Measurements from ENCODE around the gene WDR75.
"Not testable (repeated sequence)": the region's sequence is repeated elsewhere in the genome, so short reads cannot be mapped to it uniquely, and the experiment has no call there.

WDR75 gene

DNA sequence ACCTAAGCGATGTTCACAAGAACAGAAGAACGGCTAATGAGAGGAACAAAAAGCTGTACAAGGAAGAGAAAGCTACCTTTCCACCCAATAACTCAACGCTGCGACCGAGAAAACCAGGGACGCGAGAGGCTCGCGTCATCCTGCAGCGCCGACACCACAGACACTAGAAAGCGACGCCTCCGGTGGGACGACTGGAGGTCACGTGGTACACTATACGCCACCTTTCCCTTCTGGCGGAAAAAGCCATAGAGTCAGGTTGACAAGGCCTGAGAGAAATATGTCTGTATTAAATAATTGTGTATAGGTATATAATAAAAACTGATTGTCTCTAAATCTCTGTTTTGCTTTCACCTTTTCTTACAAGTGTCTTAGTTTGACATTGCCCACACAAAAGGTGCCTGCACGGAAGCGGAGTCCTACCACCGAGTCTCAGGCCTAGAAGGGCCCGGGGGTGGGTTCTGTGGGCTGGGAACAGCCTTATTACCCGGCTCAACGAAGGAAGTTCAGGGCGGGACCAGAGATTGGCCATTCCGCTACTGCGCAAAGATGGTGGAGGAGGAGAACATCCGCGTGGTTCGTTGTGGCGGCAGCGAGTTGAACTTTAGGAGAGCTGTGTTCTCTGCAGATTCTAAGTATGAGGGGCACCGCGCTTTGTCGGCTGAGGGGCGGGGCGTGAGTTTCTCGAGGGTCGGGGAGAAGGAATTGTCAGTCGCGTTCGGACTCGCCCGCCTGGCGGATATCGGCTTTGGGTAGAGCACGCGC is at the start of gene WDR75:
TSS of gene WDR75 (plus strand) at position 528 of the 762 bp plus-strand sequence. CDS start at position 547, 19 bp downstream.
- peak; percentile 83 to 86 for DNase-seq (ENCODE audit: low read depth in 2 of 2)

DNA sequence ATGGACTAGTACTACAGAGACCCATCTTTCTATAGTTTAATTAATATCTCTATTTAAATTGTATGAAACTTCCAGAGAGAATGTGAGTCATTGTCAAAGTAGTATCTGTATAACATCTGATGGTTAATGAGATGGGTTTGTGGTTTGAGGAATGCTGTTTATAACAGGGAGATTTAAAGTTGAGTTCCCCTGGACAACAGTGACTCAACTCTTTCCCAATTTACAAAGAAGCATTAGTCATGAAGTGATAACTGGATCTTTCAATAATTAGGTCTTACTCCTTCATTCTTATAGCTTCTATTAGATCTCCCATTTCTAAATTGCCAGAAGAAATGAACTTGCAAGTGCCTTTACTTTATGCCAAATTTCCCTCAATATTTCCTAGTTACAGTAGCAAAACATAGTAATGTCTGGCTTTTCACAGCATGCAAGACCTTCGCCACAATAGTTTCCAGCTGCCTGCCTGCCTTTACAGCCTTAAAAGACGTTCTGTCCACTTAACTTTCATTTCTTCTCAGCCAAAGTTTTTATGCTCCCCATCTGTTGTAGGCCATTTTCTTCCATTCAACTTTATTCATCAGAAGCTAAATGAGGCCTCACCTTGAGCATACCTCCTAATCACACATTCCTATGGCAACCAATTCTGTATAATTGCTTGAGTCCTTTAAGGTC is 47.7 kb upstream of the WDR75 start:
- no peak for DNase-seq (ENCODE audit: low read depth in 2 of 2)

DNA sequence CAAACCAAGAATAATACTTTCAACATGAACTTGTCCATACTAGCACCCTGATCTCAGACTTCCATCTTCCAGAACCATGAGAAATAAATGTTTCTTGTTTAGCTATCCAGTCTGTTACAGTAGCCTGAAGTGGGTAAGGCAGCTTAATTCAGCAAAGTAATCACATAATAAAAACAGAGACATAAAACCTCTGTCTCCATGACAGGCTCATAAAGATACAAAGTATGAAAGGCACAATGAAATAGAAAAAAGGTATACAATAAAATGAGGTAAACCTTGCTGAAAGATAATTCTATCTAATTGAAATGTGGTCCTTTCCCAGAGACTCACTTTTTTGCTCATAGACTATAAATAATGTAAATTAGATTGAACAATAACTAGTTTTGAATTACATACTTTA is 46.7 kb upstream of the WDR75 start:
- no peak for DNase-seq (ENCODE audit: low read depth in 2 of 2)

DNA sequence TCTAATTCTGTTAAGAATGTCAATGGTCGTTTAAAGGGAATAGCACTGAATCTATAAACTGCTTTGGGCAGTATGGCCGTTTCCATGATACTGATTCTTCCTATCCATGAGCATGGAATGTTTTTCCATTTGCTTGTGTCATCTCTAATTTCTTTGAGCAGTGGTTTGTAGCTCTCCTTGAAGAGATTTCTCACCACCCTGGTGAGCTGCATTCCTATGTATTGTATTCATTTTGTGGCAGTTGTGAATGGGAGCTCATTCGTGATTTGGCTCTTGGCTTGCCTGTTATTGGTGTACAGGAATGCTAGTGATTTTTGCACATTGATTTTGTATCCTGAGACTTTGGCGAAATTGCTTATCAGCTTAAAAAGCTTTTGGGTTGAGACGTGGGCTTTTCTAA is 38.3 kb upstream of the WDR75 start:
- DNase-seq (ENCODE audit: low read depth in 2 of 2): no peak

DNA sequence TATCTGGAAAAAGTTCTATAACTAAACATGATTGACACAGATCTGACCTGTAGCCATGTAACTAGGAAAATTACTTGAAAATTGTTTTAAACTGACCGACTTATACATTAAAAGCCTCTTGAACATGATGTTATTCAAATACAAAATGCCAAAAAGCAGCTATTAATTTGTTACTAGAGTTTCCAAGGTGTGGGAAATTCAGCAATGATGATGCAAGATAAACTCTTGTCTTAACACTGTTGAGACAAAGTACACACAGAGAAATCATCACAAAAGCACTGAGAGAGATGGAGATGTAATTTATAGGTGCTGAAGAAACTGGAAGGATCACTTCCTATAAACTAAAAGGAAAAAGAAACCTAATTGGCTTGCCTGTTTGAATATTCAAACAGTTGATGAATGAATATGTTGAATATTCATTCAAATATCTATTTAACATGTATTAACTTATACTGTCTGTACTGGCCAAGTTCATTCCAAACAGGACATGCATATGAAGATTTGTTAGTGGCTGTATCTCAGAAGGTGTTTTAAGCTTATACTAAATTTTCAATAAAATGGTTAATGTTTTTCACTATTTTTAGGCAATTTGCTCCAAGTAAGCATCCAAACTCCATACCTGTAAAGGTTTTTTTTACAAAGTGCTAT is 34.6 kb upstream of the WDR75 start:
- no peak for DNase-seq (ENCODE audit: low read depth in 2 of 2)

DNA sequence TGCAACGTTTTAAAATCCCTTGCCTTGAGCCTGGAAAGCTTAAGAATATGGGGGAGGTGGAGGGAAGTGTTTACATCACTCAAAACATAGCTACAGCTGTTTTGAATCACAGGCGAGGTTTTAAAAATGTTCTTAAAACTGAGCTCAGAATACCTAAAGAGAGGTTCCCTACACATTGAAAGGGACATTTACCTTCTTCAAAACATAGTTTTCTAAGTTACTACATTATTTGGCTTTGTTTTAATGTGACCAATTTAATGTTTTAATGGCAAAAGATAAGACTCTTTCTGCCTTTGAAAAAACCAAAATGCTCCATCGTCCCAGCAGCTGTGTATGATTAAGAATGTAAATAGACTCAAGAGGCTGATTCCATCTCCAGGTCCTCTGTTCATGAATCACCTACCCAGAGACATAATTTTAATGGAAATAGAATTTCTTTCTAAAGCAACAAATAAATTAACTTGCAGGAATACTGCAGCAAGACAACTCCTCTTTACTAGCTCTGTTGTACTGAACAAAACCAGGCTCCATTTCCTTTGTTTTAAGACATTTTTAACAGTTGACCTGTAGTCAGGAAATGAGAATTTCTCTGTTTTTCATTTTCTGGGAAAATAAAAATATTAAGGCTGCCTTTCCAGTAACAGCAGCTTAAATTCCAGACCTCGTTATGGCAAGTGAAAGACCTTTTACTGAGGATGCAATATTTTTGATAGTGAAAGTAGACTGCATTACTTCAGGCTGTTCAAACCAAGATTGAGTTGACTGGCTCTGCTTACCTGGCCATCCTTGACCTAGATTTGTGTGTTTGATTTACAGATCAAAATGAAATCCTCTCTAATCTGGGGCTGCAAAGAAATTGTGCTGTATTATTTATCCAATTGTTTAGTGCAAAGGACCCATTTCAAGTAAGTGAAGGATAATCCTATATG is 33.7 kb upstream of the WDR75 start:
- DNase-seq (ENCODE audit: low read depth in 2 of 2): no peak

DNA sequence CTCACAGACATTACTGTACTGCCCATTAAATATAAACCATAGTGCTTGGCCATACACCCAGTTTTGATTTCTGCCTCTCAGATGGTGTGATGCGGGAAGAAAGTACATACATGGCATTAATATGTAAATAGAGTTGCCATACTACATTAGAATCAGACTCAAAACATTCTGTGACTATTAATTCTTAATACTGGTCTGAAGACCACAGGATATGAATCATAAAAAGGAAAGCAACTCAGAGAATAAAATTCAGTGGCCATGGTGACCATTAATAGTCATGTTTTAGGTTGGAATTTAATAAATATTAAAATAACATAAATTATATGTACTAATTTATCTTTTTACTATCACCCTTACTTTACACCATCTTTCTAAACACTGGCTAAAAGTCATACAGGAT is 33.0 kb upstream of the WDR75 start:
- no peak for DNase-seq (ENCODE audit: low read depth in 2 of 2)

DNA sequence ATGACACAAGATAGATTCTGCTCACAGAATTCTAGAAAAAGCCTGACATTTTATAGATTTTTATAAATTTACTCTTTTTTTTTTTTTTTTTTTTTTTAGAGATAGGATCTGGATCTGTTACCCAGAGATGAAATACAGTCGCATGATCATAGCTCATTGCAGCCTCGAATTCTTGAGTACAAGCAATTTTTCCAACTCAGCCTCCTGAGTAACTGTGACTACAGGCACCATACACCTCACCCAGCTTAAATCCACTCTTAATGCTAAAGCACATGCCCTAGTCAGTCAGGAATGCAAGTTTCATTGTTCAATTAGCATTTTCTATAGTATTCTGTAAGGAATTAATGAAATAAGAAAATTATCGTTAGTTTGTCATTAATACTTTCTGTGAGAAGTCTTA is 32.1 kb upstream of the WDR75 start:
- DNase-seq (ENCODE audit: low read depth in 2 of 2): no peak

DNA sequence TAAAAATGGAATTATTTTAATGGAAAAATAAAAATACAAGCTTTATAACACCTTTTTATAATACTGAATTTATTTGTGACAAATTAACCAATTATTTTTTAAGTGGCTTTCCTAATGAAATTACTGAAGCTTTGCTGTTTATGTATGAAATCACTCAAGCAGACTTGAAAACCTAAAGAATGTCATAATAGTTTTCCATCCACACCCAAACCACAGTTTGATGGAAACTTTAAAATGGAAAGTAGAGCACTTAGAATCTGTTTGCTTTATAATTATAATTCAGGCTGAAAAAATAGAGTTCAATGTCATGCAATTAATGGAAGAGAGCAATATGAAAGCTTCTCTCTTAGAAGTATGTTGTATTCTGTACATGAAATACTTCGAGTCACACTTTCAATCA is 31.6 kb upstream of the WDR75 start:
- DNase-seq (ENCODE audit: low read depth in 2 of 2): no peak

DNA sequence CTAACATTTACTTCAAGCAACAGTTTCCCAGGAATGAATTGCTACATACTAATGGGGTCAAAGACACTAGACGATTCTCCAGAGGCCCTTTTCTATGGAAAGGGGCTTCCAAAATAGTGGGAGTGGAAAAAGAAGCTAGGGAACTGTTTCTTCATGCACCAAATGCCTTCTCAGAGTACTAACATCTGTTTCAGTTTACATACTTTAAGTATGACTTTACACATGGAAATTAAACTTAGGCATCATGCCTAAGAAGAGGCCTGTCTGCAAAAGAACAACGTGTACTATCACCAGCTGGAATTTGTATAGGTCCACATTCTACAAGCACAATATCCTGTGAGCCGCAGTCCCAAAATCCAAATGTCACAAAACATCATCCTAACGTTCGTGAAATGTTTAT is 29.4 kb upstream of the WDR75 start:
- no peak for DNase-seq (ENCODE audit: low read depth in 2 of 2)

DNA sequence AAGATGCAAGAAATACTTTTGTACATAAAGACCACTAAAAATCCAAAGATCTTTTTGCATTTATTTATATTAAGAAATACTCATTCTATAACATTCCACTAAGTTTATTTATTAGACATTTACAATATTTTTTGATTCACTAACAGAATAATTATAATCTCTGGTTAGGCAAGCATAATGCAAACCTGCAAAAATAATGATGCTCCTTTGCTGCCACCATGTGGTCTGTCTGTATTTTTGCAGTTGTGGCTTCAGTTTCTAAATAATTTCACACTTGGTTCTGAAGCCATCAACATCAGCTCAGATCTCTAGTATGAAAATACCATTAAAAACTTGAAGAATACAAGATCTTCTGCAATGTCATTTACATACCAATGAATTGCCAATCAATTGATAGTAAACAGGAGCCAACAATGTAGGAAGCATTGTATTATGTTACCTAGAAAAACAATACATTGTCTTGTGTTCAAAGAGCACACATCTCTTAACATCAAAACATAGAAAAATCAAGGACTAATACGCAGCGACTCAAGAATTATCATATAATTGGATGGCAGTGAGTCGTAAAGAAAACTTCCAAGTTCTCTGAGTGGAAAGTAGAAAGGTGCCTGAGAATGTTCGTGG is 28.8 kb upstream of the WDR75 start:
- DNase-seq (ENCODE audit: low read depth in 2 of 2): peak in 1 of 2 donors; percentile 3

DNA sequence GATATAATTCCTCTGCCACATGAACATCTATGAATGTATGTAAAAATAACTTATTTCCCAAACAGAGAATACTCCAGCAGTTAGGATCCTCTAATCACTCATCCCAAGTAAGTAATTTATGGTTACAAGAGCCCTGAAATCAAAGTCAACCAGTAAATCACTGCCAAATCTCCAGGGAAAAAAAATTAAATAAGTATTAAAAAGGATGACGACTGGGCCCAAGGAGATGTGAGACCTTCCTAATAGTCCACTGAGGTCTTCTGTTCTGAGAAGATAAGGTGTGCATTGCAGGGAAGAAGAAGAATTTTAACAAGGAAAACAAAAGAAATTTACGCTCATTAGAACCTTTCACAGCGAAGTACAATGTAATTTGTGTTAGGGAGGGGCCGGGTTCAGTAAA is 28.0 kb upstream of the WDR75 start:
- DNase-seq (ENCODE audit: low read depth in 2 of 2): no peak

DNA sequence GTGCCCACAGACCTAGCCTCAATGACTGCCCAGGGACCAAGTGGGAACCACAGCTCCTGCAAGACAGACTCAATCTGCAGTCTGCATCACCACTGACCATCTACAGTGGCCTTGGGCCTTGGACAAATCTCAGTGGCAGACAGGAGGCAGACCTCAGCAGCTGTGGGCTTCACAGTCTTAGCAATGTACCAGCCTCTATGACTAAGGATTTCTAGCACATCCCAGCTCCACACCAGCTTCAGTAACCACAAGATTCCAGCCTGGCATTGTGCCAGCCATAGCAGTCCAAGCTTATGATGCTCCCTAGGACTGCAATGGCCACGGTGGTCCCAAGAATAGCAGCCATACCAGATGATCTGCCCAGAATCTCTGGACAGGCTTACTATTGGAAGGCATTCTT is 19.6 kb upstream of the WDR75 start:
- no peak for DNase-seq (ENCODE audit: low read depth in 2 of 2)

DNA sequence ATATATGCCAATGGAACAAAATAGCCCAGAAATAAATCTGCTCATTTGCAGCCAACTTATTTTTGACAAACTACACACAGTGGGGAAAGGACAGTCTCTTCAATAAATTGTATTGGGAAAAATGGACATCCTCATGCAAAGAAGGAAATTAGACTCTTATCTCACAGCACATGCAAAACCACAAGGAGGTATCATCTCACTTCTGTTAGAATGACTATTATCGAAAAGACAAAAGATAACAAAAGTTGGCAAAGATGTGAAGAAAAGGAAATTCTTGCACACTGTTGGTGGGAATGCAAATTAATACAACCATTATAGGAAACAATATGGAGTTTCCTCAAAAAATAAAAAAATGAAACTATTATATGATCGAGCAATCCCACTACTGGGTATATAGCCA is 16.3 kb upstream of the WDR75 start:
- DNase-seq (ENCODE audit: low read depth in 2 of 2): no peak

DNA sequence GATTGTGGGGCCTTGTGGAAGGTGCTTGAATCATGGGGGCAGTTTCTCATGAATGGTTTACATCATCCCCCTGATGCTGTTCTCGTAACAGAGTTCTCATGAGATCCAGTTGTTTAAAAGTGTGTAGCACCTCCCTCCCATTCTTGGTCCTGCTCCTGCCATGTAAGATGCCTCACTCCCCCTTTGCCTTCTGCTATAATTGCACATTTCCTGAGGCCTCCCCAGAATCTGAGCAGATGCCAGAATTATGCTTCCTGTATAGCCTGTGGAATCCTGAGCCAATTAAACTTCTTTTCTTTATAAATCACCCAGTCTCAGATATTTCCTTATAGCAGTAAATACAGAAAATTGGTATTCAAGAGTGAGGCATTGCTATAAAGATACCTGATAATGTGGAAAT is 15.6 kb upstream of the WDR75 start:
- no peak for DNase-seq (ENCODE audit: low read depth in 2 of 2)

DNA sequence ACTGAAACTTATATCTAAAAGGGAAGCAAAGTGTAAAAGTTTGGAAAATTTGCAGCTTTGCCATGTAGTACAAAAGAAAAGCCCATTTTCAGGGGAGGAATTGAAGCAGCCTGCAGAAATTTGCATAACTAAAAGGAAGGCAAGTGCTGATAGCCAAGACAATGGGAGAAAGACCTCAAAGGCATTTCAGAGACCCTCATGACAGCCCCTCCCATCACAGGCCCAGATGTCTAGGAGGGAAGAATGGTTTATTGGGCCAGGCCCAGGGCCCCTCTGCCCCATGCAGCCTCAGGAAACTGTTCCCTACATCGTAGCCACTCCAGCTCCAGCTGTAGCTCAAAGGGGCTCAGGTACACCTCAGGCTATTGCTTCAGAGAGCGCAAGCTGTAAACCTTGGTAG is 14.4 kb upstream of the WDR75 start:
- no peak for DNase-seq (ENCODE audit: low read depth in 2 of 2)

DNA sequence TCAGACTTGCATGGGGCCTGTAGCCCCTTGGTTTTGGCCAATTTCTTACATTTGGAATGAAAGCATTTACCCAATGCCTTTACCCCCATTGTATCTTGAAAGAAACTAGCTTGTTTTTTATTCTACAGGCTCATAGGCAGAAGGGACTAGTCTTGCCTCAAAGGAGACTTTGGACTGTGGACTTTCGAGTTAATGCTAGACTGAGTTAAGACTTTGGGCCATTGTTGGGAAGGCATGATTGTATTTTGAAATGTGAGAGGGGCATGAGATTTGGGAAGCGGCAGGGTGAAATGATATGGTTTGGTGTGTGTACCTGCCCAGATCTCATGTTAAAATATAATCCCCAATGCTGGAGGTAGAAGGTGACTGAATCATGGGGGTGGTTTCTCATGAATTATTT is 13.4 kb upstream of the WDR75 start:
- DNase-seq (ENCODE audit: low read depth in 2 of 2): no peak

DNA sequence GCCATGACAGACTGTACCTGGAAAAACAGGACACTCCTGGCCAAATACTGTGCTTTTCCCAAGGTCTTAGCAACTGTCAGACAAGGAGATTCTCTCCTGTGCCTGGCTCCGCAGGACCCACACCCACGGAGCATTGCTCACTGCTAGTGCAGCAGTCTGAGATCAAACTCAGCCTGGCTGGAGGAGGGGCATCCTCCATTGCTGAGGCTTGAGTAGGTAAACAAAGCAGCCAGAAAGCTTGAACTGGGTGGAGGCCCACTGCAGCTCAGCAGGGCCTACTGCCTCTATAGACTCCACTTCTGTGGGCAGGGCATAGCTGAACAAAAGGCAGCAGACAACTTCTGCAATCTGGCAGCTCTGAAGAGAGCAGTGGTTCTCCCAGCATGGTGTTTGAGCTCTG is 10.8 kb upstream of the WDR75 start:
- not testable (repeated sequence) for DNase-seq (ENCODE audit: low read depth in 2 of 2)

DNA sequence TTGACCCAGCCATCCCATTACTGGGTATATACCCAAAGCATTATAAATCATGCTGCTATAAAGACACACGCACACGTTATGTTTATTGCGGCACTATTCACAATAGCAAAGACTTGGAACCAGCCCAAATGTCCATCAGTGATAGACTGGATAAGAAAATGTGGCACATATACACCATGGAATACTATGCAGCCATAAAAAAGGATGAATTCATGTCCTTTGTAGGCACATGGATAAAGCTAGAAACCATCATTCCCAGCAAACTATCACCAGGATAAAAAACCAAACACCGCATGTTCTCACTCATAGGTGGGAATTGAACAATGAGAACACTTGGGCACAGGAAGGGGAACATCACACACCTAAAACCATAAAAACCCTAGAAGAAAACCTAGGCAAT is 5.5 kb upstream of the WDR75 start:
- not testable (repeated sequence) for DNase-seq (ENCODE audit: low read depth in 2 of 2)

DNA sequence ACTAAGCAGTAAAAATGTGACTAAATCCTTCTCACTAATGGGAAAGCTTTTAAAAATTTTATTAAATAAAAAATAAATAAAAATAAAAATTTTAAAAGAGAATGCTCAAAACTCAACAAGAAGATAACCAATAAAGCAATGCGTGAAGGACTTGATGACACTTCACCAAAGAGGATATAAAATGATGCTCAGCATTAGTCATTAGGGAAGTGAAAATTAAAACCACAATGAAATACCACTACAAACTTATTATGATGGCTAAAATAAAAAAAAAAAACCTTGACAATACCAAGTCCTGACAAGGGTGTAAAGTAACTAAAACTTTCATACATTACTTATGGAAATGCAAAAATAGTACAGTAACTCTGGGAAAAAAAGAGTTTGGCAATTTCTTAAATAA is 3.3 kb upstream of the WDR75 start:
- DNase-seq (ENCODE audit: low read depth in 2 of 2): no peak

DNA sequence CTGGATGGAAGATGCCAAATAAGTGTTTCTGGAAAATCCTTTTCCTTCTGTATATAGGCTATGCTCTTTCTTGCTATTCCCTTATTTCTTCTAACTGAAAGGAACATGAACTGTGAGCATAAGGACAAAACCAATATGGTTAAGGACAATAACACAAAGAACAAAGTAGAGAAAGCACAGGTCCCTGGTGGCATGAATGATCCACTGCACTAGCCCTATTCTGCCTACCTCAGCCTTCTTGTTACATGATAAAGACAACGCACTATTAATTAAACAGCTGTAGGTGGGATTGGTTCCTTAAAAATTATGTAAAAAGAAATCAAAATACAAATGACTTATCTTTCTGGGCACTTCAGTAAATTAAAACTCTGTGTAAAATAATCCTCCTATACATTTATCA is 1.9 kb upstream of the WDR75 start:
- DNase-seq (ENCODE audit: low read depth in 2 of 2): no peak

DNA sequence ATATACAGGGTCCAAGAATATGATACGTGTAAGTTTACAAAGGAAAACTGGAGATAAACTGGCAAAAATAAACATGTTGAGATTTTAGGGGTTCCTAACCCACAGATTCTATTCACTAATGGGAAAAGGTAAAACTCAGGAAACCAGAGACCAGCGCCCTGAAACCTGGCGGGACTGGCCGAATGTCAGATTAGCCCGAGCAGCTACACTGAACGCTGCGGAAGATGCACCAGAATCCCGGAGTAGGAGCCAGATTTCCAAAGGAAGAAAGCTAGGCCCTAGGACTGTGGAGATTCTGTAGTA is 679 bp upstream of the WDR75 start:
- no peak for DNase-seq (ENCODE audit: low read depth in 2 of 2)
